Left colon (tissue), 2 donors: Measurements from ENCODE around the gene FBXO42. TPM values are rescaled to one million over a fixed set of nuclear protein-coding genes. Genes with fewer than 3 reads are reported as not detected.

ENCODE experiments used
- ATAC-seq: fragments of 200-7000 bp; cut with Tn5 transposase; one replicate; pipeline ENCODE4 v1.9.1; 2020; ENCODE audit warnings: mild to moderate bottlenecking, moderate library complexity
- DNase-seq, 2 donors: peaks; one replicate each; pipeline ENCODE4 v3.0.0-alpha.2; 2020
- intact Hi-C, 2 donors: fragments of 100-400 bp; cut with DNase I in 1 of 2; cut with micrococcal nuclease in 1 of 2; formaldehyde crosslinking; loops; one replicate each; pipeline versions ENCODE4 v1.11.2 to v1.14.0; 2022; cut with DNase I, micrococcal nuclease
- total RNA-seq, 2 donors: library from RNA; stranded (reverse); fragmentation: NEBNext Ultra II Directional; extraction: Animal tissue kit (Norgen Biotek cat#: 25700); gene quantifications; one replicate each; pipeline ENCODE4 v1.2.1, GENCODE V29; 2021
- donor health status: DM: no; HTN: no; CAD: no.
- donor health status: DM: yes; HTN: yes; CAD: no.

Gene FBXO42
- total RNA-seq, 2 donors from 2014 or later = 13.4 to 14.8 TPM

DNA sequence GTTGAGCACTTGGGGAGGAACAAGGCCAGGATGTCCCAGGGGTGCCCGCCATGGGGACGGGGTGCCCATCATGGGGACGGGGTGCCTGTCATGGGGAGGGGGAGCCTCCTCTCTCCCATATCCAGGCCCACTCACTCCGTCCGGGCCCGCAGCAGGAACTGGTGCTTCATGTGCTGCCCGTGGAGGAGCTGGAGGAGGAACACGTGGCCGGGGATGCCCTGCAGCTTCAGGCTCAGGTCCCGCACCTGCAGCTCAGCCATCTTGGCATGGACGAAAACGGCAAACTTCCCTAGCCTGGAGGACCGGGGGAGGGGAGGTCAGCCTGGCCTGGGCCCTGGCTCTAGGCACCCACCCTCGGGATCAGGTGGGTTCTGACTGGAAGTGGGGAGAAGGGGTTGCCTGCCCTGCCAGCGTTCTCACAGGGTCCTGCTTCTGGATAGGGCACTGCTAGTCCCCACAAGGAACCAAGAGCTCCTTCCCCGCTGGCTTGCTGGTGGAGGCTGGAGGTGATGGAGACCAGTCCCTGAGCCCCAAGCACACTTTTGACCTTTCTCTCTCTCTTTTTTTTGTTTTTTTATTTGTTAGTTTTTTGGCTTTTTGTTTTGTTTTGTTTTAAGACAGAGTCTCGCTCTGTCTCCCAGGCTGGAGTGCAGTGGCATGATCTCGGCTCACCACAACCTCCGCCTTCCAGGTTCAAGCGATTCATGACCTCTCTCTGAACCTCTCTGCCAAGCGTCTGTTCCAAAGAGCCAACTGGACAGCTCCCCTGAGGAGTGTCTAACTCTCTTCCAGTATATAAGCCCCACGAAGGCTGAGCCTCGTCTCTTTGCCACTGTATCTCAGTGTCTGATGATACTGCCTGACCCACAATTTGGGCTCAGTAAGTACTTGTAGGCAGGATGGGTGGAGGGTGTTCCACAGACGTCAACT is 149.7 kb downstream of the FBXO42 start:
- intact Hi-C loops = no loop called here
- no peak for ATAC-seq

DNA sequence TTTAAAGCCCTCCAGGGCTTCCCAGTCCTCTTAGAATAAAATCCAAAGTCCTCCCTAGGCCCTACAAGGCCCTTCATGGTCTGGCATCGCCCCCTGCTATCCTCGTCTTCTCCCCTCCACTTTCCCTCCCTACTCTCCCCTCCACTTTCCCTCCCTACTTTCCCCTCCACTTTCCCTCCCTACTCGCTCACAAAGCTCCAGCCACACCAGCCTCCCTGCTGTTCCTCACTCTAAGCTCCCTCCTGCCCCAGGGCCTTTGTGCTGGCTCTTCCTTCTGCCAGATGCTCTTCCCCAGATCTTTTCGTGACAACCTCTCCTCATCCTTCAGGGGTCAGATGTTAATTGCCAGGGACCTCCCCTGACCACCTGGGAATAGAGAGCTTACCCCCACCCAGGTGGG is 152.6 kb downstream of the FBXO42 start:
- intact Hi-C loops = no loop called here
- DNase-seq (no peak), ATAC-seq (no peak)

More for the DNA sequence above, 149.7 kb downstream of the FBXO42 start:
- DNase-seq = no peak

DNA sequence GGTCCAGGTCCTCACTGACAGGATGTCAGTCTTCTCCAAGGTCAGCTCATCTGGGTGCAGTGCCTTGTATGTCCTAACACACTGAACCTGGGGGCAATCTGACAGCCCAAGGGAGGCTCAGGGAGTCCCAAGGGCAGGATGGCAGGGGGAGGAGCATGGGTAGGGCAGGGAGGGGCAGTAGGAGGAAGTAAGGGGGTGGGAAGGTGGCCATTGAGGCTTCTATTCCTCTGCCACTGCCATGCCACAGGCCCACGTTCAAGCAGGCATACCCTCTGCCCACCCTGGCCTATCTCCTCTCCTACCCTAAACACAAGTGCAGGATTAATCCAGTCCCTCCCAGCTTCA is 153.2 kb downstream of the FBXO42 start:
- no peak for DNase-seq
- intact Hi-C loops = no loop called here
- peak; percentile 91 for ATAC-seq

DNA sequence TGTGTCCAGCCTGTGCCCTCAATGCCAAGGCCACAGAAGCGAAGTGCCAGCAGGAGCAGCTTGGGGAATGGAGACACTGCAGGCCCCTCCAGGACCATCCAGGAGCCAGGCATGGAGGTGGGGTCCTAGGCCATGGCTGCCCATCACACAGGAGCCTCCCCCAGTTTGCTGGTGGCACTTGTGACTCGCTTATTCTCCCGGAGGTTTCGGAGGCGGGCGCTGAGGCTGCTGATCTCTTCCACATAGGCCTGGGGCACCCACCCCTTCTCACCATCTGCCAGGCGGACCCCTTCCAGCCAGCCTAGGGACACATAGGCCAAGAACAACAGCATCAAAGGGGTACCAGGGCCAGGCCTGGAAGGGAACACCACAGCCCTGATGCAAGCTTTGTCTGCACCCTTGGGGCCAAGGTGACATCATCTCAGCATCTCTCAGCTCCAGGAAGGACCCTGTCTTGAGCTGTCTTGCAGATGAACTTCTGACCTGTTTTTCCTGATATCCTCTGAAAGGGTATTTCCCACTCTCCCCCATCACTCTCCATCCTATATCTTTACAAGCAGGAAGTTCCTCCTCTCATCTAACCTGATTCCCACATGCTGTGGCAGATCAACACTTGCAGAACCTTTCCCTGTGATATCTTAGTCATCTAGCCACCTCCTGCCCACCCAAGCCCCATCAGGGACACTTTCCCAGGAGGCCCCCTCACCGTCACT is 153.7 kb downstream of the FBXO42 start:
- ATAC-seq = no peak
- intact Hi-C loops = no loop called here
- no peak for DNase-seq

DNA sequence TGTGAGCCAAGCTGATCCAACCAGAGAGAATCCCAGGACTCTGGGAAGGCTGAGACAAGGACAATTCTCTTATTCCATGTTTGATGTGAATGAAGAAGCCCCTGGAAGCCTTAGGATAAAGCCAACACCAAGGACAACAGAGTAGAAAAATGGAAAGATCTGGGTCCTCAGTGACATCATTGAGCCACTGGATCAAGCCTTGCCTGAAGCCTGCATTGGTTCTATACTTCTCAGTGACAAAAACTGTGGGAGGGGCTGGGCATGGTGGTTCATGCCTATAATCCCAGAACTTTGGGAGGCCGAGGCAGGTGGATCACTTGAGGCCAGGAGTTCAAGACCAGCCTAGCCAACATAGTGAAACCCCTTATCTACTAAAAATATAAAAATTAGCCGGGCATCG is 155.4 kb downstream of the FBXO42 start:
- no peak for DNase-seq
- intact Hi-C loops = no loop called here
- ATAC-seq = no peak

Other genes with a start within 250 kb of the FBXO42 start
- 10 to 100 TPM; 44.3 to 48.1 TPM for gene EPHA2, start 196.4 kb downstream of the FBXO42 start, total RNA-seq
- 10 to 100 TPM in 1 of 2 donors, 1 to 10 TPM in 1; 8.0 to 10.6 TPM for gene ARHGEF19, start 139.8 kb downstream of the FBXO42 start, total RNA-seq
- 1 to 10 TPM; 5.9 to 7.6 TPM for gene CPLANE2, start 115.3 kb downstream of the FBXO42 start, total RNA-seq
- gene SZRD1, start 14.8 kb upstream of the FBXO42 start, total RNA-seq = 100 to 1,000 TPM; 111 to 123 TPM
- gene SPATA21, start 84.9 kb upstream of the FBXO42 start, total RNA-seq = not detected
- 10 to 100 TPM; 41.5 to 57.0 TPM for gene NECAP2, start 88.2 kb upstream of the FBXO42 start, total RNA-seq
- 1,000 to 10,000 TPM; 3,977 to 5,589 TPM for gene RNU1-1, start 161.8 kb upstream of the FBXO42 start, total RNA-seq